Germinal center (tissue), 1 donor: ENCODE results near the gene SLC25A53.
"Not testable (repeated sequence)": the region's sequence is repeated elsewhere in the genome, so short reads cannot be mapped to it uniquely, and the experiment has no call there.

ENCODE experiments used
- DNase-seq: peaks from one replicate; pipeline ENCODE4 v3.0.0; 2012; ENCODE audit warnings: mixed read lengths, low spot score

The SLC25A53 gene

DNA sequence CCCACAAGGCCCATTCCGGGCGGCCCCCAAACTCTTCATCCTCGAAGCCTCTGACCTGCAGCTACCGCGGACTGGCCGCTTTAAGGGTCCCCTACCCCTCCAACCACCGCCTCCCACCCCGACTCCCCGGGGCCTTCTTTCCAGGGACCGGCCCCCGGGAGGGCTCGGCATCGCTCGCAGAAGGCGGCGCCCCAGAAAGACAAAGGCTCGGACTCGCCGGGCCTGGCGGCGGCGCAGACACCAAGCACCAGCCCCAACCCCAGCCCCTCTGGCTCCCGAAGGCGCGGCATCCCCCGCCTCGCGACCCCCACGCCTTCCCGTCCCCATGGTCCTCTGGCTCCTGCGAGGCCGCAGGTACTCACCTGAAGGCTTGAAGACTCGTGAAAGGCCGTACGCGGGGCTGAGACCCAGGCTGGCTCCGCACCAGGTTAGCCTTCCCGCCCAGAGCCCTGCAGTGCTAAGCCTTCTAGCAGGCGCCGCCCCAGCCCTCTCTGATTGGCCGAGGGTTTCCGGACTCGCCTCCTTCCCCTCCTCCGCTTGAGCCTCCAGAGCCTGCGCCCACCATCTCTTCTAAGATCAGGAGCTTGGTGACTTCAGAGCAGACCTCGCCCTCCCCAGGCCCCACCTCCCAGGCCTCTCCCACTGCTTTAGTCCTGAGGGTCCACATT is 80.9 kb downstream of the SLC25A53 start, which contains the start of gene TMSB15C:
Gene TMSB15C, minus strand, starts transcription at position 459 of the 668 bp plus-strand sequence.
- not testable (repeated sequence) for DNase-seq

DNA sequence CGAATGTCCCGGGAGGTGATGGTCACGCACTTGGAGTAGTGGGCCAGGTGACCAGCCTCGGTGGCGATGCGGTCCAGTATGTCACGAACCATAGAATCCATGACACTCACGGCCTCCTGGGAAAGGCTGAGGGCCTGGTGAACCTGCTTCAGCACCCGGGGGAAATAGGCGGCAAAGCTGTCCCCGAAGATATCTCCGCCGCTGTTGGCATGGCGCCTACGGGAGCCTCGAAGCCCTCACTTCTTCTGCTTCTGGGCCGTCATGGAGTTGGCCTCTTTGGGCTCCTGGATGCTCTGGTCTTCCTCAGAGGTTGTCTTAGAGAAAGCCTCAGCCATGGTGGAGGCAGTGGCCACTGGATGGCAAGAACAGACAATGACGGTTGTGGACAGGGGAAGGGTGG is 94.2 kb downstream of the SLC25A53 start:
- DNase-seq, result not testable (repeated sequence)

DNA sequence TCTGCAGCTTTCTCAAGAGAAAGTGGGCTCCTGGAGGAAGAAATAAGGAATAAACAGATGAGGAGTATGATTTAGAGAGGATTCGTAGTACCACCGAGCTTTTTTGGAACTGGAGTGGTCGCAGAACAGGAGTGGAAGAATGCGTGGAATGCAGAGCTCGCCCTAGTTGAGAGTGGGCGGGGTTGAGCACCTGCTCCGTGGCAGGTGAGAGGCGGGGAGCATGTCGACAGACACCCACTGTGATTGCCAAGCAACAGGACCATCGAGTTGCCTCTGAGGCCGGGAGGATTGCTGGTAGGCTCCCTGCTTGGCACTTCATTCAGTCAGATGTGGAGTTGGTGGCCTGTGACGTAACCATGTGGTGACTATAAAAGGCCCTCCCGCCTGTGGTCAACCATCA is 101.9 kb downstream of the SLC25A53 start:
- DNase-seq, result not testable (repeated sequence)
